Putamen (tissue), 1 donor: Measurements from ENCODE around the gene FZD8.

Experiments
- DNase-seq: peaks from one replicate; pipeline ENCODE4 v3.0.0-alpha.2; 2016; ENCODE audit warnings: low spot score

Gene FZD8

GRCh38 chr10:35640951-35641675 lies 983 bp downstream of the FZD8 start:
- DNase-seq = no peak

- peak; percentile 64 for DNase-seq
These were observed 1.6 kb downstream of the FZD8 start for GRCh38 chr10:35640474-35640873.

- no peak for DNase-seq
These were observed 2.2 kb downstream of the FZD8 start for GRCh38 chr10:35639728-35640401.

GRCh38 chr10:35639021-35639727 lies 2.9 kb downstream of the FZD8 start:
- no peak for DNase-seq

GRCh38 chr10:35638101-35638500 lies 4.0 kb downstream of the FZD8 start:
- no peak for DNase-seq

GRCh38 chr10:35637462-35637861 lies 4.6 kb downstream of the FZD8 start:
- no peak for DNase-seq

GRCh38 chr10:35636956-35637355 lies 5.1 kb downstream of the FZD8 start:
- no peak for DNase-seq

GRCh38 chr10:35635576-35635975 lies 6.5 kb downstream of the FZD8 start:
- no peak for DNase-seq

GRCh38 chr10:35633006-35633980 lies 8.8 kb downstream of the FZD8 start:
- no peak for DNase-seq

- DNase-seq = no peak
These were observed 10.1 kb downstream of the FZD8 start for GRCh38 chr10:35632027-35632426.

GRCh38 chr10:35631404-35631803 lies 10.7 kb downstream of the FZD8 start:
- DNase-seq = no peak

- DNase-seq = no peak
These were observed 15.1 kb downstream of the FZD8 start for GRCh38 chr10:35626971-35627507.

- DNase-seq = no peak
These were observed 27.8 kb downstream of the FZD8 start for GRCh38 chr10:35614312-35614711.

GRCh38 chr10:35613597-35614226 lies 28.4 kb downstream of the FZD8 start:
- DNase-seq = no peak

- no peak for DNase-seq
These were observed 29.0 kb downstream of the FZD8 start for GRCh38 chr10:35613107-35613440.

GRCh38 chr10:35612385-35613106 lies 29.6 kb downstream of the FZD8 start:
- DNase-seq = no peak

- DNase-seq = no peak
These were observed 30.3 kb downstream of the FZD8 start for GRCh38 chr10:35611750-35612149.

- no peak for DNase-seq
These were observed 33.8 kb downstream of the FZD8 start for GRCh38 chr10:35608328-35608672.

- DNase-seq = no peak
These were observed 34.4 kb downstream of the FZD8 start for GRCh38 chr10:35607475-35608327.

- no peak for DNase-seq
These were observed 35.7 kb downstream of the FZD8 start for GRCh38 chr10:35606430-35606829.
